ENCODE measurements around the gene RABL2B.
"Not testable (repeated sequence)": the region's sequence is repeated elsewhere in the genome, so short reads cannot be mapped to it uniquely, and the experiment has no call there.

The RABL2B gene

DNA sequence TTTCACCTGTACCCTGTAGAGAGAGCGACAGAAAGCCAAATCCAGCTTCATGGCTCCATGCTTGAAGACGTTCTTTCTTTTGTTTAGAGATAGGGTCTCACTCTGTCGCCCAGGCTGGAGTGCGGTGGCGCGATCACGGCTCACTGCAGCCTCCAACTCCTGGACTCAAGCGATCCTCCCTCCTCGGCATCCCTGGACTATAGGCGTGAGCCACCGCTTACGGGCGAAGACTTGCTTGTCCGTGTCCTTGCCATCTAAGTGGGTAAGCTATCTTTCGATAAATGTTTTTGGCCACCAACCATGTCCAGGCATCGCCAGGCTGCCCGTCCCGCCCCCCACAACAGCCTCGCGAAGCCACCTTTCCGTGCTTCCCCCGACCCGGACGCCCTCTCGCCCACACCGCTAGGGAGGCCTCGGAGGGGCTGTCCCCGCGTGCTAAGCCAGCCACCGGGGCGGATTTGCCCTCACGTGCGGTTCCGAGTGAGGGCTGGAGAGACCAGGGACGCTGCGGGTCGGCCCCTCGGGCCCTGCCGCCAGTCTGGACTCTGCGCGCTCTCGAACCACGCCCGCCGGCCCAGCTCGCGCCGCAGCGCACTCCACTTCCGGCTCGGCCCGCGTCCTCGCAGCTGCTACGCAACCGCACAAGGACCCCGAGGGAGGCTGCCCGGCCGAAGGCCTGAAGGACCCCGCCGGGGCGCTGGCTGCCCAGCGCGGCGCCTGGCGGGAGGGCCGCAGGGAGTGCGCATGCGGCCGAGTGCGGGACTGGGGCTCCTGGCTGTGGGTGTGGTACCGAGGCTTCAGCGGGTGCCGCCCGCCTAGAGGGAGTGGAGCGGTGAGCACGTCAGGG is at the start of gene RABL2B:
Gene RABL2B, minus strand, starts transcription at position 604 of the 847 bp plus-strand sequence. CDS start 1,342 bp downstream, outside the sequence.
- DNase-seq, result peak; percentile 92

DNA sequence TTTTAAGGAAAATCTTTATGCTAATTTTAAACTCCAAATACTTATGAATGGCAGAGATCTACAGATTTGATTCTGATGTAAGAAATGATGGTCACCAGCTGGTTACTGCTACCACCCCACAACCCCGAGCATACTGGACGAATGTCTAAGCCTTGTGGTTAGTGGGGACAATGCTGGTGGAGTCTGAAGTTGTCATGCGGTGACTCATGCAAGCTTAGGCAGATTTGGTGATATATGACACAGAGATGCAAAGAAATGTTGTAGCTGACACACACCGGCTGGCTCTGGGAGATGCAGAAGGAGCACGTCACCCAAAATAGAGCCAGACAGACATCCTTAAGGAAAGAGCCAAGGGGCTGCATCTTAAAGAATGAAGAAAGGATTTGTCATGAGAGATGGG is 3.5 kb upstream of the RABL2B start:
- DNase-seq, result peak; percentile 40

DNA sequence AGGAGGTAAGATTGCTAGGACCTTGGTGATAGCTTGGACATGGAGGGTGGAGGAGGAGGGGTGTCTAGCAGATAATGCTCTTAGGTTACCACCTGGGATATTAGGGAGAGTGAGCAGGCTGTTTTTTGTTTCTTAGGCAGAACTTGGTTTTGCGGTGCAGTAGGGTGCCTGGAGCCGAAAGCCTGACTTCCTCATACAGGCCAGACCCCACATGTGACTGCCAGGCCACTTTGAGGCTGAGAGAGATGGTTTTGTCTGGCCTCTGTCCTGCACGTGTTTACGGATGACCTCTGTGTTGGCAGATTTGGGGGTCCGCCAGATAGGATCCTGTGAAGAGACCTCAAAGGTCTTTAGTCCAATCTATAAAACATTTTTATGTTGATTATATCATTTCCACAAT is 1.9 kb upstream of the RABL2B start:
- DNase-seq, result not testable (repeated sequence)

DNA sequence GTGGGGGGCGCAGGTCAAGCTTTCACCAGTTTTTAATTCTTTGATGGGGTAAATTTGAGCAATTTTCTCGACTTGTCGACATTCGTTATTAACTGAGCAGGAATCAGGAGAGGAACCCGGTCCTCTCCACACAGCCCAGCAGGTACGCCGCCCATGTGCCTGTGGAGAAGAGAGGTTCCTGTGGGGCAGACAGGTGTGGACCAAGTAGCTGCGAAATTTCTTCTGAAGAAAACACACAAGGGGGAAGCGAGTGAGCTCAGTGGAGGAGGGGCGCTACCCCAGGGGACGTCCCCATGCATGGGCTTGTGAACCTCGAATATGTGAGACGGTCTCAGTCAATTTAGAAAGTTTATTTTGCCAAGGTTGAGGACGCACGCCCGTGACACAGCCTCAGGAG is 442 bp upstream of the RABL2B start:
- not testable (repeated sequence) for DNase-seq

DNA sequence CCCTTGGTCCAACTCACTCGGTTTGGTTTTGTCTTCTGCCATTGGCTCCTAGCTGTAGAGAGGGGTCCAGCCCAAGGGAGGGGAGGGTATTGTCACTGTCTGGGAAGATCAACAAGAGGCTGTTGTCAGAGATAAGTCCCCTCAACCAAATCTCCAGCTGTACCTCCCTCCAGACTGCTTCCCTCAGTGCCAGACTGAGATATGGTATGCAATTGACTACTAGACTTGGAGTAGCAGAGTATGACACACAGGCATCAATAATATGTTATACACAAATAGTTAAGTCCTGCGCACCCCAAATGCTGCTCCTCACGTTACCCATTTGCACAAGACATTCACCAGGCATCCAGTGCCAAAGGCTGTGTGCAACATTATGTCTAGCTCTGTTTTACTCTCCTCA is 1.2 kb downstream of the RABL2B start:
- not testable (repeated sequence) for DNase-seq

DNA sequence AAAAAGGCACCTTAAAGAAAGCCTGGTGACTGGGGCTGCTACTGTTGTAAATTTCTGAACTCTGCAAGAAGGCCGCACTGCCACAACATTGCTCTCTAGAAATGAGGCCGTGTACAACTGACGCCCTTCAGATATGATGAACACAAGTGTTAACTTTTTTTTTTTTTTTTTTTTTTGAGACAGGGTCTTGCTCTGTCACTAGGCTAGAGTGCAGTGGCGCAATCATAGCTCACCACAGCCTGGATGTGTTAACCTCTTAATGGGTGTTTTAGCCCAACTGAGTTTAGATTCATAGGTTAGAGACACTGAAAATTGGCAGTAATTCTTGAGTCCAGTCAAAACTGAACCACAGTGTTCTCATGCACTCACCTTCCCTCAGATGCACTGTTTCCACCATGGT is 3.2 kb downstream of the RABL2B start:
- DNase-seq, result peak; percentile 82

DNA sequence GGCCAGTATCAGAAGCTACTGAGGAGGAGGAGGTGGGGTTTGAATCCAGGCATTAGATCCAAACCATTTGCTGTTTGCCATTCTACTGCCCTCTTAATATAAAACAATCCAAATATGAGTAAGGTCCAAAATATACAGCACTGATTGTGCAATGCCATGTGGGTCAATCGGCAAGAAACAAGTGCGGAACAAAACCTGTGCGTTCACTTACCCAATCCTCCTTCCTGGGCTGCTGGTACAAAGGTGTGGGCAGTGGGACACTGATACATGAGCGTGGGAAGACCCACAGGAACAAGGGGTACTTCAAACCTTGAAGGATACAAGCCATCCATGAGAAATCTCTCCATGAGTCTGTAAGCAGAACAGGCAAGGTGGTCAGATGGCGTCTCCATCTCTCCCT is 5.8 kb downstream of the RABL2B start:
- DNase-seq, result not testable (repeated sequence)

DNA sequence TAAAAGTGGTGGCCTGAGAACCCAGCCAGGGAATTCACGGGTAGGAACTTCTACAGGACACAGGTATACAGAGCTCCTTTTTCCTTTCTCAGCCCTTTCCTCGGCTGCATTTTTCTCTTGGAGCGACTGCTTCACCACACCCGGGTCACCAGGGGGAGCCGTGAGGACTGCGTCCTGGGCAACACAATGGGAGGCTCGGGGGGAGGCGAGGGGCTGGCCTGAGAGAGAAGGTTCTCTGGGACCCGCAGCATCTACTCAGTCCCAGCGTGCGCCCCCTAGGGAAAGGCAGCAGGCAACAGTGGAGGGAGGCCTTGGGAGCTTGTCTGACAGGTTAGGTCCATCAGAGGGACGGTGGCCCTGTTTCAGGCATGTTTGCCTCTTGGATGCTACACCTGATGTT is 8.3 kb downstream of the RABL2B start:
- DNase-seq, result peak; percentile 23

DNA sequence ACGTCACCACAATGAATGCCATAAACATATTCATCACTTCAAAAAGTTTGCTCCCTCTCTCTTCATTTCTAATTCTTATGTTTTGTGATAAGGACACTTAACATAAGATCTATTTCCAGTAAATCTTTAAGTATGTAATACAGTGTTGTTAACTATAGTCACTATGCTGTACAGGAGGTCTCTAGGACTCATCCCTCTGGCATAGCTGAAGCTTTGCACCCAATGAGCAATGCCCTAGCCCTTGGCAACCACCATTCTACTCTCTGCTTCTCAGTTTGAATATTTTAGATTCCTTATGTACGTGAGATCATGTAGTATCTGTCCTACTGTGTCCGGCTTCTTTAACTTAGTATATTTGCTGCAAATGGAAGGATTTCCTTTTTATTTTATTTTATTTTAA is 19.1 kb downstream of the RABL2B start:
- DNase-seq, result not testable (repeated sequence)

DNA sequence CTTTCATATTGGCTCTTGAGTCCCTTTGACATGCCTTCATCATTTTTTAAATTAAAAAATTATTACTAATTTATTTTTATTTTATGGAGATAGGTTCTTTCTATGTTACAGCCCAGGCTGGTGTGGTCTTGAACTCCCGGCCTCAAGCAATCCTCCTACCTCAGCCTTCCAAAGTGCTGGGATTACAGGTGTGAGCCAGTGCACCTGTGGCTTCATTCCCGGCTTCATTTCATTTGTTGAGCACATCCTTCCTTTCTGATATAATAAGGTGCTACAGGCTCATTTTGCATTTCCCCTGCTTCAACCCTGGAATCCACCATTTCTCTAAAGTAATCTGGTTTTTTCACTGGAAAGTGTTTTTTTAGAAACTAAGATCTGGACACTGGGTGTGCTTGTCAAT is 21.6 kb downstream of the RABL2B start:
- DNase-seq, result not testable (repeated sequence)

DNA sequence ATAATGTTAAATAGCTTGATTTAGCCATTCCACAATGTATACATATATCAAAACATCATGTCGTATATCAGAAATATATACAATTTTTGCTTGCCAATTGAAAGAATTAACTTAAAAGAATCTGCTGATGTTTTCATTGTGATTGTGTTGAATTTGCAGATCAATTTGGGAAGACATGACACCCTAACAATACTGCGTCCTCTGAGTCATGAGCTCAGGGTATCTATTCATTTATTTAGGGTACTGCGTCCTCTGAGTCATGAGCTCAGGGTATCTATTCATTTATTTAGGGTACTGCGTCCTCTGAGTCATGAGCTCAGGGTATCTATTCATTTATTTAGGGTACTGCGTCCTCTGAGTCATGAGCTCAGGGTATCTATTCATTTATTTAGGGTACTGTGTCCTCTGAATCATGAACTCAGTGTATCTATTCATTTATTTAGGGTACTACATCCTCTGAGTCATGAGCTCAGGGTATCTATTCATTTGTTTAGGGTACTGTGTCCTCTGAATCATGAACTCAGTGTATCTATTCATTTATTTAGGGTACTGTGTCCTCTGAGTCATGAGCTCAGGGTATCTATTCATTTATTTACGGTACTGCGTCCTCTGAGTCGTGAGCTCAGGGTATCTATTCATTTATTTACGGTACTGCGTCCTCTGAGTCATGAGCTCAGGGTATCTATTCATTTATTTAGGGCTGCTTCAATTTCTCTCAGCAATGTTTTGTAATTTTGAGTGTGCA is 23.7 kb downstream of the RABL2B start:
- peak; percentile 17 for DNase-seq

DNA sequence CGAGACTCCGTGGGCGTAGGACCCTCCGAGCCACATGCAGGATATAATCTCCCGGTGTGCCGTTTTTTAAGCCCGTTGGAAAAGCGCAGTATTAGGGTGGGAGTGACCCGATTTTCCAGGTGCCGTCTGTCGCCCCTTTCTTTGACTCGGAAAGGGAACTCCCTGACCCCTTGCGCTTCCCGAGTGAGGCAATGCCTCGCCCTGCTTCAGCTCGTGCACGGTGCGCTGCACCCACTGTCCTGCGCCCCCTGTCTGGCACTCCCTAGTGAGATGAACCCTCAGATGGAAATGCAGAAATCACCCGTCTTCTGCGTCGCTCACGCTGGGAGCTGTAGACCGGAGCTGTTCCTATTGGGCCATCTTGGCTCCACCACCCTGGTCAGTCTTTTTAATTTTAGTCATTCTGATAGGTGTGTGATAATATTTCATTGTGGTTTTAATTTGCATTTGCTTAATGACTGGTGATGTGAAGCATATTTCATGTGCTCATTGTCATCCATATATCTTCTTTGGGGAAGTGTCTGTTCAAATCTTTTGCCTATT is 26.4 kb downstream of the RABL2B start:
- peak; percentile 54 for DNase-seq

DNA sequence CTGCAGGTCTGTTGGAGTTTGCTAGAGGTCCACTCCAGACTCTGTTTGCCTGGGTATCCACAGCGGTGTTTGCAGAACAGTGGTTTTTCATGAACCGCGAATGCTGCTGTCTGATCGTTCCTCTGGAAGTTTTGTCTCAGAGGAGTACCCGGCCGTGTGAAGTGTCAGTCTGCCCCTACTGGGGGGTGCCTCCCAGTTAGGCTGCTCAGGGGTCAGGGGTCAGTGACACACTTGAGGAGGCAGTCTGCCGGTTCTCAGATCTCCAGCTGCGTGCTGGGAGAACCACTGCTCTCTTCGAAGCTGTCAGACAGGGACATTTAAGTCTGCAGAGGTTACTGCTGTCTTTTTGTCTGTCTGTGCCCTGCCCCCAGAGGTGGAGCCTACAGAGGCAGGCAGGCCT is 27.0 kb downstream of the RABL2B start:
- not testable (repeated sequence) for DNase-seq

DNA sequence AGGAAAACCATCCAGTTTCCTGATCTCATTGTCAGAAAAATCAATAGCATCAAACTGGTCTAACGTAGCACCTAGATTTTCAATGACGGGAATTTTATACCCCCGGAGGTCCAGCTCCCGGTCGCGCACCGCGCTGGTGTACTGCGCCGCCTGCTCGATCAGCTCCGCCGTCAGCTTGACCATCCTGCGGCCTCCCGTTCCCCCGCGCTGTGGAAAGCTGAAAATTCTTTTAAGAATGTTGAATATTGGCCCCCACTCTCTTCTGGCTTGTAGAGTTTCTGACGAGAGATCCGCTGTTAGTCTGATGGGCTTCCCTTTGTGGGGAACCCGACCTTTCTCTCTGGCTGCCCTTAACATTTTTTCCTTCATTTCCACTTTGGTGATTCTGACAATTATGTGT is 28.2 kb downstream of the RABL2B start:
- not testable (repeated sequence) for DNase-seq

DNA sequence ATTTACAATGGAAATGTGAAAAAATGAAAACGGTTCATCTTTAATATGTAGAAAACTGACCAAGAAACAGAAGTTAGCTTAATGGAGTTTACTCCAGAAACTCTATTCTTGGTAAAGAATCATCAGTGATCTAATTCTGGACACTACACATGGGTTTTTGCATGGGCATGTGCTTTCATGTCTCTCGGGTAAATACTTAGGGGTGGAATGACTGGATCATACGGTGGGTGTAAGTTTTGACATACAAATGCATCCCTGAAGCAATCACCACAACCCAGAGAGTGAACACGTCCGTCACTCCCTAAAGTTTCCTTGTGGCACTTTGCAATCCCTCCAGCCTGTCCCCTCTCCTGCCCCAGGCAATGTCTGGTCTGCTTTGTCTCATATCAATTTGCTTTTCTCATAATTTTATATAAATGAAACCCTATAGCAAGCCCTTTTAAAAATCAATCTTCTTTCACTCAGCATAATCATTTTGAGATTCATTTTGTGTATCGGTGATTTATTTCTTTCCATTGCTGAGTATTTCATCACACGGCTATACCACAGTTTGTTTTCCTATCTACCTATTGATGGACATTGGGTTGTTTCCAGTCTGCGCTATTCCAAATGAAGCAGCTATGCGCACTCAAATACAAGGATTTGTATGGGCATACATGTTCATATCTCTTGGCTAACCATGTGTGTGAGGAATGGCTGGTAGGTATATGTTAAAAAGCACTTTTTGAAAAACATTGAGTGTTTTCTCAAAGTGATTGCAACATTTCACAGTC is 33.9 kb downstream of the RABL2B start:
- not testable (repeated sequence) for DNase-seq

DNA sequence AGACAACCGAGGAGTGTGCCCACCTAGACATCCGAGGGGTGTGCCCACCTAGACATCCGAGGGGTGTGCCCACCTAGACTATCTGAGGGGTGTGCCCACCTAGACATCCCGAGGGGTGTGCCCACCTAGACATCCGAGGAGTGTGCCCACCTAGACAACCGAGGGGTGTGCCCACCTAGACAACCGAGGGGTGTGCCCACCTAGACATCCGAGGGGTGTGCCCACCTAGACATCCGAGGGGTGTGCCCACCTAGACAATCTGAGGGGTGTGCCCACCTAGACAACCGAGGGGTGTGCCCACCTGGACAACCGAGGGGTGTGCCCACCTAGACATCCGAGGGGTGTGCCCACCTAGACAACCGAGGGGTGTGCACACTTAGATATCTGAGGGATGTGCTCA is 34.8 kb downstream of the RABL2B start:
- DNase-seq, result not testable (repeated sequence)

DNA sequence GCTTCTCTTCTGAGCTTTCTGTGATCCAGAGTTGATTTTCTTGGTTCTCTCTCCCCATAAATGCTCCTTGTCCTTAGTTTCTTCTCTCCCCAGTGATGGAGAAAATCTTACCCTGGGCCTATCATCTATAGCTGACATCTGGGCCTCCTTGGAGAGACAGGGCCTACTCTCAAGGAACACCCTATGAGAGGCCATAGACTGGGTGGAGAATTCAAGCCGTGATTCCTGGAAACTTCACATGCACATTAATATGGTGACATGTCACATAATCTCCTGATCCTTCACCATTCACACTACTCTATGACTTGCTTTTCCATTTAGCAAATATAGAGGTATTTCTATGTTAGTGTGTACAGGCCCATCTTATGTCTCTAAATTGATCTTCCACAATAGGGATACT is 35.9 kb downstream of the RABL2B start:
- DNase-seq, result not testable (repeated sequence)

DNA sequence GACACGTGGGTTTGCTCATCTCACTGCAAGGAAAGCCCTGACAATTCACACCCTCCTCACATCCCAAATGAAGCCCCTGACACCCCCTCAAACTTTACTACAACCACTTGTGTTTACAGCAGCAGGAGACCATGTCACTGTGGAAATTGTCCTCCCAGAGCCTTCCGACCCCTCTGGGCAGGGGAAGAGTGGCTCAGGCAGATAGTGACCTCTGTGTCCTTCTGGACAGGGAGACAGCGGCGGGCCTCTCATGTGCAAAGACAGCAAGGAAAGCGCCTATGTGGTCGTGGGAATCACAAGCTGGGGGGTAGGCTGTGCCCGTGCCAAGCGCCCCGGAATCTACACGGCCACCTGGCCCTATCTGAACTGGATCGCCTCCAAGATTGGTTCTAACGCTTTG is 39.0 kb downstream of the RABL2B start:
- not testable (repeated sequence) for DNase-seq

DNA sequence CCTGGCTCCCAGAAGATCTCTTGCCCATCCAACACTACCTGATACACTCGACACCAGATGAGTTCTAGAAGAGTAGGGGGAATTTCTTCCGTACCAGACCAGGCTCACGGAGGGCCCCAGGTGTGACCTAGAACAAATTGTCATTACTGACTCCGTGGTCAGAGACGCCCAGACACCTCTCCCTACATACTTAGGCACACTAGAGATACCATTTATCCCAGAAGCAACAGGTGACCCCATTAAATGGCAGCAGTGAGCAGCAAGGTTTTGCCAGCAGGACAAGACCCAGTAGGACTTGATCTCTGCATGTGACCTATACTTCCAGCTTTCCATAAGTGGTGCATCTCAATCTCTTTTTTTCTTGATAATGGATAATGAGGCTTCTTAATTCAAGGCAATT is 42.7 kb downstream of the RABL2B start:
- DNase-seq, result not testable (repeated sequence)

DNA sequence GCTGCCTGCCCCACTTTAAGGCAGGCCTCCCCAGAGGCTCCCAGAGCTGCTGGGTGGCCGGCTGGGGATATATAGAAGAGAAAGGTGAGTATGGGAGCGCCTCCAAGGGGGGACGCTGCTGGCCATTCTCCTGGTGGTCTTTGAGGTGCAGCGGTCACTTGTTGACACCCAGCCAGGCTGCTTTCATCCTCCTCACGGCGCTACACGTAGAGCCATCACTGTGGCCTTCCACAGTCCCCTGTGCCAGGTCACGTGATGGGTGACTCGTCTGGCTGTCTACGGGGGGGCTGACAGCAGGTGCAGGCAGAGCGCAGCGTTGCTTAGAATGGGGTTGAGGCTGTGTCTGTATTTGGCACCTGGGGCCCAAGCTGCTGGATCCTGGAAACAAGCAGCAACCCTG is 43.5 kb downstream of the RABL2B start:
- DNase-seq, result no peak

DNA sequence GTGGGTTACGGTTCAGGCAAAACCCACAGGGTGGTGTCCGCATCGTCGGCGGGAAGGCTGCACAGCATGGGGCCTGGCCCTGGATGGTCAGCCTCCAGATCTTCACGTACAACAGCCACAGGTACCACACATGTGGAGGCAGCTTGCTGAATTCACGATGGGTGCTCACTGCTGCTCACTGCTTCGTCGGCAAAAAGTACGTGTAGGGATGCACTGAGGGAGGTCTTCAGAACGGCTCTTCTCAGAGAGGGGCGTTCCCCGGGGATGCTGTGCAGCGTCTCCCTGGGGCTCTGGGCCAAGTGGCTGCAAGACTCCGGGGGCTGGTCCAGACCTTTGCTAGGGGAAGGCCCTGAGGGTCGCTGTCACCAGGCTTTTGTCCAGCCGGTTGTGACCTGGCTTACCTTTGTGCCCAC is 44.2 kb downstream of the RABL2B start:
- DNase-seq, result no peak

DNA sequence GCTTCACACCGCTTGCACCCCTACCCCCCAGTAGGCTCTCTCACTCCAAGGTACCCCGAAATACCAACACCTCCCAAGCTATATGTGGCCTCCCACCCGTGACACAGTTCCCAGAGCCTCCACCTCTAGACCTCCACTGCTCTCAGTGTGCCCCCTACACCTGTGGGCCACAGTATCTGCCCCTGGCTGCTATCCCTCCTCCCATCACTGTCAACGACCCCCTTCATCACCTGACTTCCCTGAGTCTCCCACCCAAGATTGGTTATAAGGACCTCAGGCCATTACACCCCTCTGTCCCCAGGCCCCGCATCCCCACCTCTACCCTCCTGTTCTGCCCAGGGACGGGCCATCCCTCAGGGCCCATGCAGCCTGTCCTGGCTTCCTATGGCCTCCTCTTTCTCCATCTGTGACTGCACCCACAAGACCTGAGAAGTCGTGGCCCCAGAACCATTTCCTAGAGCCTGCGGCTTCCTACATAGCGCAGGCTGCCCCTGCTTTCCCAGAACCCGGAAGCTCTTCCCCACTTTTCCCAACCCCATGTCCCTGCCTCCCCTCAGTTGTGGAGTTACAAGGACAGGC is 44.7 kb downstream of the RABL2B start:
- no peak for DNase-seq

All from activated CD4-positive, alpha-beta T cell treated with anti-CD3 and anti-CD28 coated beads, Interleukin-10, Interleukin-2, amounts not matched to agents 100 ng/mL and 50 ng/mL, durations not matched to agents 16 hours and 8 hours (primary cell).